ENCODE measurements around the gene B3GLCT.
"Not testable (repeated sequence)": the region's sequence is repeated elsewhere in the genome, so short reads cannot be mapped to it uniquely, and the experiment has no call there.

The B3GLCT gene

GRCh38 chr13:31199849-31200636 is at the start of gene B3GLCT:
B3GLCT (plus strand) TSS chr13:31199975; CDS start chr13:31200085, 110 bp downstream.
- peak; percentile 54 to 62 (median 58) for DNase-seq (ENCODE audit: low read depth in 3 of 3)

GRCh38 chr13:31150315-31150985 is 49.3 kb upstream of the B3GLCT start:
- DNase-seq (ENCODE audit: low read depth in 3 of 3): no peak

GRCh38 chr13:31151837-31152236 is 47.9 kb upstream of the B3GLCT start:
- no peak for DNase-seq (ENCODE audit: low read depth in 3 of 3)

- DNase-seq (ENCODE audit: low read depth in 3 of 3): no peak
These were observed 44.8 kb upstream of the B3GLCT start for GRCh38 chr13:31154939-31155338.

GRCh38 chr13:31159306-31159705 is 40.5 kb upstream of the B3GLCT start:
- DNase-seq (ENCODE audit: low read depth in 3 of 3): no peak

- peak; percentile 31 to 53 (median 47) for DNase-seq (ENCODE audit: low read depth in 3 of 3)
These were observed 38.8 kb upstream of the B3GLCT start for GRCh38 chr13:31160857-31161556.

GRCh38 chr13:31161557-31162150 is 38.1 kb upstream of the B3GLCT start, which contains the start of gene HSPH1:
HSPH1 (minus strand) TSS chr13:31161904; CDS start chr13:31161582, 322 bp downstream.
- DNase-seq (ENCODE audit: low read depth in 3 of 3): peak; percentile 97 to 99 (median 99)

- DNase-seq (ENCODE audit: low read depth in 3 of 3): peak; percentile 85 to 93 (median 86)
These were observed 37.4 kb upstream of the B3GLCT start for GRCh38 chr13:31162151-31163008.

- no peak for DNase-seq (ENCODE audit: low read depth in 3 of 3)
These were observed 33.2 kb upstream of the B3GLCT start for GRCh38 chr13:31166591-31166990.

- DNase-seq (ENCODE audit: low read depth in 3 of 3): no peak
These were observed 32.3 kb upstream of the B3GLCT start for GRCh38 chr13:31167490-31167889.

- no peak for DNase-seq (ENCODE audit: low read depth in 3 of 3)
These were observed 31.6 kb upstream of the B3GLCT start for GRCh38 chr13:31168166-31168565.

- no peak for DNase-seq (ENCODE audit: low read depth in 3 of 3)
These were observed 31.0 kb upstream of the B3GLCT start for GRCh38 chr13:31168736-31169135.

- no peak for DNase-seq (ENCODE audit: low read depth in 3 of 3)
These were observed 27.8 kb upstream of the B3GLCT start for GRCh38 chr13:31172001-31172400.

GRCh38 chr13:31172535-31172934 is 27.2 kb upstream of the B3GLCT start:
- no peak for DNase-seq (ENCODE audit: low read depth in 3 of 3)

- no peak for DNase-seq (ENCODE audit: low read depth in 3 of 3)
These were observed 25.8 kb upstream of the B3GLCT start for GRCh38 chr13:31174018-31174417.

- no peak for DNase-seq (ENCODE audit: low read depth in 3 of 3)
These were observed 23.8 kb upstream of the B3GLCT start for GRCh38 chr13:31175847-31176532.

- not testable (repeated sequence) for DNase-seq (ENCODE audit: low read depth in 3 of 3)
These were observed 21.8 kb upstream of the B3GLCT start for GRCh38 chr13:31177813-31178495.

GRCh38 chr13:31179241-31179640 is 20.5 kb upstream of the B3GLCT start:
- DNase-seq (ENCODE audit: low read depth in 3 of 3): no peak

GRCh38 chr13:31179754-31180153 is 20.0 kb upstream of the B3GLCT start:
- DNase-seq (ENCODE audit: low read depth in 3 of 3): no peak

- no peak for DNase-seq (ENCODE audit: low read depth in 3 of 3)
These were observed 16.8 kb upstream of the B3GLCT start for GRCh38 chr13:31182987-31183386.

Measured in stimulated activated CD4-positive, alpha-beta T cell treated with anti-CD3 and anti-CD28 coated beads, TNF-alpha, amount 100 ng/mL, for 48 hours (primary cell).